HFFc6 (cell line): ENCODE data around the gene PLA2G4F. TPM values are rescaled to one million over a fixed set of nuclear protein-coding genes. Genes with fewer than 3 reads are reported as not detected.

Experiments used
- DNase-seq: peaks from one replicate; pipeline ENCODE4 v3.0.0-alpha.2; 2018
- H3K27ac Mint-ChIP-seq: 2 replicates; pipeline ENCODE4 v1.8.0; 2020; ENCODE audit warnings: mild to moderate bottlenecking, mixed read lengths
- H3K27me3 Mint-ChIP-seq: 2 replicates; pipeline ENCODE4 v1.8.0; 2021; ENCODE audit warnings: mild to moderate bottlenecking, moderate library complexity, mixed read lengths; ENCODE audit not compliant: insufficient read depth
- H3K36me3 Mint-ChIP-seq: 2 replicates; pipeline ENCODE4 v1.8.0; 2021; ENCODE audit warnings: low read depth, mixed read lengths
- H3K4me1 Mint-ChIP-seq: 2 replicates; pipeline ENCODE4 v1.8.0; 2020; ENCODE audit warnings: low read depth, mixed read lengths
- H3K4me3 Mint-ChIP-seq: 2 replicates; pipeline ENCODE4 v1.8.0; 2020; ENCODE audit warnings: mild to moderate bottlenecking, moderate library complexity, mixed read lengths
- H3K9me3 Mint-ChIP-seq: 2 replicates; pipeline ENCODE4 v1.8.0; 2020; ENCODE audit warnings: mild to moderate bottlenecking, mixed read lengths
- CTCF ChIP-seq: fragments of 200-600 bp; sonication (generic); IDR thresholded peaks from 2 replicates; pipeline ENCODE4 v1.5.0; 2021; ENCODE audit warnings: antibody characterized with exemption, mild to moderate bottlenecking
- total RNA-seq, 6 experiments: library from RNA; stranded (reverse); fragmentation: NEBNext Ultra II Directional; extraction: Animal tissue kit (Norgen Biotek cat#: 25700); gene quantifications; 2 replicates in 1 of 6; 3 replicates in 5 of 6; pipeline ENCODE4 v1.2.3, GENCODE V29; 2021

Gene PLA2G4F
- total RNA-seq, 6 experiments from 2014 or later, result not detected

- Mint-ChIP-seq H3K27me3 (peaks cover 41% of the 10 kb centered on the region), H3K4me3 (no peak overlapping the region), H3K27ac (no peak overlapping the region), H3K36me3 (no peaks in the 10 kb centered on the region), H3K4me1 (no peaks in the 10 kb centered on the region), H3K9me3 (peaks cover 7% of the 10 kb centered on the region; the same call in 1 of the 2 replicates)
- TF ChIP-seq CTCF, result no peak
- no peak for DNase-seq
Measured at GRCh38 chr15:42108189-42108588, 48.2 kb downstream of the PLA2G4F start.

GRCh38 chr15:42107473-42107872 lies 49.0 kb downstream of the PLA2G4F start:
- no peak overlapping the region for H3K27ac Mint-ChIP-seq
- peaks cover 7% of the 10 kb centered on the region; the same call in 1 of the 2 replicates for H3K9me3 Mint-ChIP-seq
- H3K4me3 Mint-ChIP-seq, result no peak overlapping the region
- H3K36me3 Mint-ChIP-seq, result no peaks in the 10 kb centered on the region
- peaks cover 3% of the 10 kb centered on the region for H3K4me1 Mint-ChIP-seq
- H3K27me3 Mint-ChIP-seq, result peaks cover 42% of the 10 kb centered on the region
- TF ChIP-seq CTCF, result no peak
- DNase-seq, result no peak

GRCh38 chr15:42106288-42106687 lies 50.1 kb downstream of the PLA2G4F start:
- H3K4me3 Mint-ChIP-seq, result no peak overlapping the region
- peaks cover 7% of the 10 kb centered on the region; the same call in 1 of the 2 replicates for H3K9me3 Mint-ChIP-seq
- DNase-seq, result no peak
- peaks cover 12% of the 10 kb centered on the region for H3K4me1 Mint-ChIP-seq
- TF ChIP-seq CTCF, result no peak
- peaks cover 39% of the 10 kb centered on the region for H3K27me3 Mint-ChIP-seq
- no peak overlapping the region for H3K27ac Mint-ChIP-seq
- no peaks in the 10 kb centered on the region for H3K36me3 Mint-ChIP-seq

- no peak for DNase-seq
- Mint-ChIP-seq H3K27me3 (peaks cover 43% of the 10 kb centered on the region), H3K4me3 (no peak overlapping the region), H3K9me3 (peaks cover 7% of the 10 kb centered on the region; the same call in 1 of the 2 replicates), H3K27ac (no peak overlapping the region), H3K4me1 (peaks cover 22% of the 10 kb centered on the region), H3K36me3 (no peaks in the 10 kb centered on the region)
- no peak for TF ChIP-seq CTCF
Measured at GRCh38 chr15:42104095-42104891, 52.1 kb downstream of the PLA2G4F start.

GRCh38 chr15:42102646-42103235 lies 53.7 kb downstream of the PLA2G4F start:
- H3K36me3 Mint-ChIP-seq, result no peaks in the 10 kb centered on the region
- peaks cover 22% of the 10 kb centered on the region for H3K4me1 Mint-ChIP-seq
- no peak for DNase-seq
- no peak for TF ChIP-seq CTCF
- H3K27ac Mint-ChIP-seq, result no peak overlapping the region
- H3K4me3 Mint-ChIP-seq, result no peak overlapping the region
- H3K9me3 Mint-ChIP-seq, result no peaks in the 10 kb centered on the region
- H3K27me3 Mint-ChIP-seq, result peaks cover 31% of the 10 kb centered on the region
